Measurements from ENCODE around the gene IFT22.

IFT22 gene

DNA sequence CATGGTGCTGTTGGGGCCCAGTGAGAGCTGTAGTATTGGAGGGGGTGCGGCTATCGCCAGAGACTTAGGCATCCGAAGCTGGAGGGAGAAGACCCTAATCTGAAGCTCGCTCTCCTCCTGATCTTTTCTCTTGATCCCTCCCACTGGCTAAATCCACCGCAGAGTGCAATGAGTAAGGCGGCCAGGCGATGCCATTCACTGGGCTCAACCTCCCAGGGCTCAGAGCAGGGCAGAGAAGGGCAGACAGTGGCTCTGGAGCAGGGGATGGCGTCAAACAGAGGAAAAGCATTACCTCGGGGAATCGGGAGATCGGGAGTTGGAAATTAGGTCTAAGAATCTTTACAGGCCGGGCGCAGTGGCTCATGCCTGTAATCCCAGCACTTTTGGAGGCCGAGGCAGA, 18.8 kb upstream of the IFT22 start:
- H3K4me3 ChIP-seq (ENCODE audit: low read depth, low read length): no peak overlapping the region
- TF ChIP-seq, protein P1, sequence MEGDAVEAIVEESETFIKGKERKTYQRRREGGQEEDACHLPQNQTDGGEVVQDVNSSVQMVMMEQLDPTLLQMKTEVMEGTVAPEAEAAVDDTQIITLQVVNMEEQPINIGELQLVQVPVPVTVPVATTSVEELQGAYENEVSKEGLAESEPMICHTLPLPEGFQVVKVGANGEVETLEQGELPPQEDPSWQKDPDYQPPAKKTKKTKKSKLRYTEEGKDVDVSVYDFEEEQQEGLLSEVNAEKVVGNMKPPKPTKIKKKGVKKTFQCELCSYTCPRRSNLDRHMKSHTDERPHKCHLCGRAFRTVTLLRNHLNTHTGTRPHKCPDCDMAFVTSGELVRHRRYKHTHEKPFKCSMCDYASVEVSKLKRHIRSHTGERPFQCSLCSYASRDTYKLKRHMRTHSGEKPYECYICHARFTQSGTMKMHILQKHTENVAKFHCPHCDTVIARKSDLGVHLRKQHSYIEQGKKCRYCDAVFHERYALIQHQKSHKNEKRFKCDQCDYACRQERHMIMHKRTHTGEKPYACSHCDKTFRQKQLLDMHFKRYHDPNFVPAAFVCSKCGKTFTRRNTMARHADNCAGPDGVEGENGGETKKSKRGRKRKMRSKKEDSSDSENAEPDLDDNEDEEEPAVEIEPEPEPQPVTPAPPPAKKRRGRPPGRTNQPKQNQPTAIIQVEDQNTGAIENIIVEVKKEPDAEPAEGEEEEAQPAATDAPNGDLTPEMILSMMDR (IDR thresholded peaks at IDR 0.05; ENCODE audit: borderline replicate concordance, insufficient read depth, low read depth, low read length): no peak

DNA sequence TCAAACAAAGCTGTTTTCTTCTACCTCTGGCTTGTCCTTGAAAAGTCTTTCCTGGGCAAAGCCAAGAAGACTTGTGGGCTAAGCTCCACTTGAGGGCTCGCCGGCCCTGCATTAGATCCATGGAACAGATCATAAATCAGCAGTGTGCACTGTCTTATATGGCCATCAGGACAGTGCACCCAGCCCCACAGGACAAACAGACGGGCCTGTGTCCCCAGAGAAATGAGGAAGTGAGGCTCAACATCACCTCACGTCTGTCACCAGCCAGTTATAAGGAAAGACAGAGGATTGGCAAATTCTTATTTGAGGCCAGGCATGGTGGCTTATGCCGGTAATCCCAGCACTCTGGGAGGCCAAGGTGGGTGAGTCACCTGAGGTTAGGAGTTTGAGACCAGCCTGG, 12.3 kb upstream of the IFT22 start:
- TF ChIP-seq, protein P1 (IDR thresholded peaks at IDR 0.05; ENCODE audit: borderline replicate concordance, insufficient read depth, low read depth, low read length): no peak
- no peak overlapping the region for H3K4me3 ChIP-seq (ENCODE audit: low read depth, low read length)

DNA sequence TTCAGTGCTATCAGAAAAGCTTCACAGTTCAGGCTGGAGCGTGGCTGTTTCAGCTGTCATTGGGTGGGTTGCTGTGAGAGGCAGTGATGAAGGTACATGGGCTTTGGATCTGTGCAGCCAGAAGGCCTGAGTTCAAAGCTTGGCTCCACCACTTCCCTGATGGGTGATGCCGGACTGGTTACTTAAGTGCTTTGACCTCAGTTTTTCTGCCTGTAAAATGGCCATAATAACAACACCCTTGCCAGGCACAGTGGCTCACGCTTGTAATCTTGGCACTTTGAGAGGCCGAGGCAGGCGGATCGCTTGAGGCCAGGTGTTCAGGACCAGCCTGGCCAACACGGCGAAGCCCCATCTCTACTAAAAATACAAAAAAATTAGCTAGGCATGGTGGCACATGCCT, 10.4 kb upstream of the IFT22 start:
- TF ChIP-seq, protein P1 (IDR thresholded peaks at IDR 0.05; ENCODE audit: borderline replicate concordance, insufficient read depth, low read depth, low read length): no peak
- no peak overlapping the region for H3K4me3 ChIP-seq (ENCODE audit: low read depth, low read length)

DNA sequence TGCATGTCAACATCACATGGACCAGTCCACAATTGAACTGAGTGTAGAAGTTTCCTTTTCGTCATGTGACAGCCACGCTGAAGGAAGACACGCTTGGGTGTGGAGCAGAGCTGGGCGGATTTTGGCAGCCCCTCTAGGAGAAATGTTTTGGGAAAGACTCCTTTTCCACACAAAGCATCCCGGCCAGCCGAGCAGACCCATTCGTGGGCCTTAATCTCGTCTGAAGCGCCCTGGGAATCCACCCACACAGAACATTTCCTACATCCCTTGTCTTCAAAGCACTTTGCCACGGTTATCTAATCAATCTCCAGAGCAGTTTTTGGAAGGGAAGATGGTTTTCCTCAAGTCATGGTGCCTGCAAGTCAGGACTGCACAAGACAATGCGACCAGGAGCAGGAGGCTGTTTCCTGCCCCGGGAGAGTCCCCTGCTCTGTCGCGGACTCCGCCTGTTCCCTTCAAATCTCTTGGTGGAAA, 8.4 kb upstream of the IFT22 start:
- TF ChIP-seq, protein P1 (IDR thresholded peaks at IDR 0.05; ENCODE audit: borderline replicate concordance, insufficient read depth, low read depth, low read length): no peak
- no peak overlapping the region for H3K4me3 ChIP-seq (ENCODE audit: low read depth, low read length)

DNA sequence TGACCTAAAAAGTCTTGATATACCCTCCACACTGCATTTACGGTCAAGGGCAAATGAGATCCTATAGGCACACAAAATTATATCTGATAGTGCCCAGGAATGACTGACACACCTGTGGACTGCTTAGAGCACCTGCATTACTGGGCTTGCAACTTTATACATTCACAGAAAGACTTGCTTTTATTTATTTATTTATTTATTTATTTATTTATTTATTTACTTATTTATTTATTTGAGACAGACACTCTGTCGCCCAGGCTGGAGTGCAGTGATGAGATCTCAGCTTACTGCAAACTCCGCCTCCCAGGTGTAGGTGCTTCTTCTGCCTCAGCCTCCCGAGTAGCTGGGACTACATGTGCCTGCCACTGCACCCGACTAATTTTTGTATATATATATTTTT, 6.5 kb upstream of the IFT22 start:
- TF ChIP-seq, protein P1 (IDR thresholded peaks at IDR 0.05; ENCODE audit: borderline replicate concordance, insufficient read depth, low read depth, low read length): no peak
- H3K4me3 ChIP-seq (ENCODE audit: low read depth, low read length): no peak overlapping the region

DNA sequence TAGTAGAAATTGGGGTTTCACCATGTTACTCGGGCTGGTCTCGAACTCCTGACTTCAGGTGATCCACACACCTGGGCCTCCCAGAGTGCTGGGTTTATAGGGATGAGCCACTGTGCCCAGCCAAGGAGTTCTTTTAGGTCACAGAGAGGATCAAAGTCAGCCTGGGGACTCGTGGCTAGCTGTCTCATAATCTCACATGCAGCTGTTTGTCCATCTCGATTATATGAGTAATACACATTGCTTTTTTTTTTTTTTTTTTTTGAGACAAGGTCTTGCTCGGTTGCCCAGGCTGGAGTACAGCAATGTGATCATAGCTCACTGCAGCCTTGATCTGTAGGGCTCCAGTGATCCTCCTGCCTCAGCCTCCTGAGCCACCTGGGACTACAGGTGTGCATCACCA, 2.2 kb downstream of the IFT22 start:
- TF ChIP-seq, protein P1 (IDR thresholded peaks at IDR 0.05; ENCODE audit: borderline replicate concordance, insufficient read depth, low read depth, low read length): no peak
- no peak overlapping the region for H3K4me3 ChIP-seq (ENCODE audit: low read depth, low read length)

DNA sequence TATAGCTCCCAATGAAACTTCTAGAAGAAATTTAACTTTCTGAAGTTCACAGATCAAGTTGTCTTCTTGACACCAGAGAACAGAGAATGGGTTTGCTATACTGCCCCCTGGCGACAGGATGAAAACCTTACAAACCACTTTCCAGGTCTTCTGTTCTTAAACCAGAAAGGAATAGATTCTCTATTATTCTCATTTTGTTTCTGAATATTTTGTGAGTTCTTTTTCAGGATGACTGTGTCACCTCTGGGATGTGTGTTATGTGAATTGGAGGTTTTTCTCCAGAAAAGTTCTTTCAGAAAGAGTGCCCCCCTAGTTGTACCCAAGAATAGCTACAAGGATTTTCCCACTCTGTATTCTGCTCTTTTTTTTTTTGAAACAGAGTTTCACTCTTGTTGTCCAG, 6.3 kb downstream of the IFT22 start:
- TF ChIP-seq, protein P1 (IDR thresholded peaks at IDR 0.05; ENCODE audit: borderline replicate concordance, insufficient read depth, low read depth, low read length): peak; percentile 66

More for the DNA sequence above, 6.3 kb downstream of the IFT22 start:
- no peak overlapping the region for H3K4me3 ChIP-seq (ENCODE audit: low read depth, low read length)

Data from GM12875 (cell line).